GM18907 (cell line): ENCODE data around the gene BMX.

Experiments
- ATAC-seq: cut with Tn5 transposase; IDR thresholded peaks from one replicate; pipeline ENCODE4 v1.9.1; 2021; ENCODE audit warnings: mild to moderate bottlenecking, moderate library complexity; ENCODE audit not compliant: unreplicated experiment

Gene BMX

DNA sequence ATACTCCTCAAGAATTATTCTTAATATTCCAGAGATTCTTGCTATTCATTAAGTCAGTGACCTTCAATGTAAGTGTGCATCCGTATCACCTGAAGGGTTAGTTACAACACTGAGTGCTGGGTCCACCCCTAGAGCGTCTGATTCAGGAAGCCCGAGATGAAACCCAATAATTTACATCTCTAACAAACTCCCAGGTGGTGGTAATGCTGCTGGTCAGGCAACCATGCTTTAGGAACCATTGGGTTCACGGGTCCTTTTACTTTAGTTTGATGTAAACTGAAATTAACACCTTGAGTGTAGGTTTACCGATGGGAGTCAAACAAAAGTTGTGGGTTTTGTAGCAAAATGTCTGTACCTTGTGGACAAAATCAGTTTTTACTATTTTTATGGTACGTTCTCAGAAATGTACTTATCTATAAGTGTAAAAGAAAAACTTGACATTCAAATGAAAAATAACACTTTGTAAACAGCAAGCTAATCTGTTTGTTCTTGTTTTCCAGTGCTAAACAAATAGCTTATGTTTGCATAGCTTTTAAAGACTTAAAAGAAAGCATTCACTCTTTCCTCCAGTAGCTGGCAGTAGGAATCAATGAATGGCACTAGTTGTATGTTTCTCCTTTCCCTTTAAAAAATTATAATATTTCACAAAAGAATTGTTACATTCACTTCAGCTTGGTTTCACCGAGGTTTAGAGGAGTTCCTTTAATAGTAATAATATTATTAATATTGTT lies 67.4 kb downstream of the BMX start:
- no peak for ATAC-seq

DNA sequence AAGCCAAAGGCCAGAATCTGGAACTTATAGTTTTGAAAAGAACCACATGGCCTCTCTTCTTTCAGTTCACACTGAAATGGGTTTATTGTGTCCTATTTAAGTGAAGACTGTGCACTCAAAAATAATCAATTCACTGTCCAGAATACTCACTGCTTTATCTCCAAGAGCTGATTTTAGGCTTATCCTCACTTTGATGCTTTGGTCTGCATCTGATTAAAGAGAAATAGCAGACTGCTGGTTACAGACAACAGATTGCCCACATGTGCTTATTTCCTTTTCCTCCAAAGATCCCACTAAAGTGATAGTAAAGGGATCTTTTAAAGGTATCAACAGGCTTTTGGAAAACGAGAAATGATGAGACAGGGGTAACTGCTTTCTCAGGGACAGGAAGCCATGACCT lies 69.5 kb downstream of the BMX start:
- no peak for ATAC-seq

DNA sequence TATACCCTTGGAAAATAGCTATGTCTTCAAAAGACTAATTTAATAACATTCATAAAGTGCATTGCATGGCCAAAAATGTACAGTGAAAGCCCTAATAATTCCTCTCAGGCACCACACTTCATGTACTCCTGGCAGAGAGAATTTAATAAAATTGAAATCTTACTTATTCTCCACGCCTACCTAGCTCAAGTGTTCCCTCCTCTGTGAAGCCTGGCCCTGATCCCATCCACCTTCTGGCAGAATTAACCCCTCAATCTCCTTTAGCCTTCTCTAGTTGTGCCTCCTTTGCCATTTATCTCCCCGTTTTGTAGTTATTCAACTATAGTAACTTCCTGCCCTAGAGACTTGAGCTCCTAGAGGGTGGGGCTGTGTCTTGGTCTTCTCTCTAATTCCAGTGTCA lies 73.4 kb downstream of the BMX start:
- ATAC-seq: no peak

DNA sequence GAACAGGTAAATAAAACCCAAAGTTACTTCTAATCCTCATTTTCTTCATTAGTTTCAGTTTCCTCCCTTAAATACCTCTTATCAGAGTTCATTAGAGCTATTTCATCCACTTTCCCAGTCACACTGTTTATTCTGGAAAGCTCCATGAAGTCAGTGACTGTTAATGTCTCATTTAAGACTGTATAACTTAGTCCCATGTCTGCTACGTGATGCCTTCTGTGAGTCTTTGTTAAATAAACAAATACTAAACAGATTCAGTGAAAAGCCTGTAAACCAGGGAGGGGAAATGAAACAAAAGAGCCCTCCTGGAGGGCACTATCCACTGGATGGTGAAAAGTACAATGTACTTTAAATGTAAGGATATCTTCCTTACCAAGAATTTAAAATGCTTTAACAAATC lies 75.4 kb downstream of the BMX start:
- no peak for ATAC-seq

DNA sequence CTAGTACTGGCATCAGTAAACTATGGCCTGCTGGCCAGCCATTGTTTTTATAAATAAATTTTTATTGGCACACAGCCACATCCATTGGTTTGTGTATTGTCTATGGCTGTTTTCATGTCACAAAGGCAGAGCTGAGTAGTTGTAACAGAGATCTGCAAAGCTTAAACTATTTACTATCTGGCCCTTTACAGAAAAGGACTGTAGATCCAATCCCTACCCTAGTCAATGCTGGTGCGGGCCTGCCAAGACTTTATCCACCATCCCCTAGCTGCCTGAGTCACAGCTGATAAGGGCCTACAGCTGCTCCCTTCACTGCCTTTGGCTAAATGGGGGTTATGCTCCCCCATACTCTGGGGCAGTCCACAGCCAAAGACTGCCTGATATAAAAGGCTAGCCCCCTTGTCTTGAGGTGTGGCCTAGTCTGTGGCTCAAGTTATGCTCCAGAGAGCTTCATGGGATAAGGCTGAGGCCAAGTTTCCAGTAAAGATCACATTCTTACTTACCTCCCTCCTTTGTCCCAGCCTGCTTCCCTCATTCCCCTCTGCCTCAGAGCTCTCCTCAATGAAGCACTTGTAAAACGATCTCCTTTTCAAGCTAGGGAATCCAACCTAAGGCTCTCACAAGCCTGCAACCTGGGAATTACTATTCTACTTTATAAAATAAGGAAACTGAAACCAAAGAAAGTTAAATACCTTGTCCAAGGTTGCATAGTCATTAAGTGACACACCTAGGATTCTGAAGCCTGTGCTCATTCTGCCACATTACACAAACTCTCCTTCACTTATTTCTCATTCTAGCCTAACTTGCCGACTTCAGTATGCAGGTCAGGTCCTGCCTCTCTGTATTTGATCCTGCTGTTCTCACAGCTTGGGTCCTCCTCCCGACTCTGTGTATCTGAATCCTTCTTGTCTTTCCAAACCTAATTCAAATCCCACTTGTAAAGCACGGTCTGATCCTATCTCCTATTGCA lies 79.5 kb downstream of the BMX start:
- ATAC-seq: no peak

DNA sequence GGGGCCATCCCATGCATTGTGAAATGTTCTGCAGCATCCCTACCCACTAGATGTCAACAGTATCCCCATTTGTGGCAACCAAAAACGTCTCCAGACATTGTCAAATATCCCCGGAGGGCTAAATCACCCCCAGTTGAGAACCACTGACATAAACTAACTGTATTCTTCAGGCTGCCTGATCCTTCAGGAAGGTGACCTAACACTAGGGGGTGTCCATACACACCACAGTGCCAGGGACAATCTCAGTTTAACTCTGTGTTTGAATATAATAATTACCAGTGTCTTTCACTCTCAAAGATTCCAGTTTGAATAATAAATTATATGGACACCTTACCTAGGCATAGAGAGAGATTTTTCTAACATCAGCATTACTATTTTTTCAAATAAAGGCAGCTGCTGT lies 93.8 kb downstream of the BMX start:
- no peak for ATAC-seq

DNA sequence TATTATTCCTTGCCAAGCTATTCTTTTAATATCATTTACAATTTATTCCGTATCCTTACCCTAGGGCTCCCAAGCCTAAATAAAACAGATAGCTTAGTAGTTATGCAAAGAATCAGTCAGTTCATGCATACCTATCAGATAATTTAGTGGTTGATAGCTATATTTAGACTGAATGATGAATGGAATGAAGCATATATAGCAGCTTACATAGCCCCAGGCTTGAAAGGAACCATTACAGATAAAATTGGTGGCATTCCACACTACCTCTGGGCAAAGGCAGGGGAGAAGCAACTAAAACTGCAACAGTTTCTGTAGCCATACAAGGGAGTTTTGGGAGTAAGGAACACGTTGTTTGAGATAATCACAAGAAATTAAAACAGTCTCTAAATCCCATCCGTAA lies 97.4 kb downstream of the BMX start:
- no peak for ATAC-seq

DNA sequence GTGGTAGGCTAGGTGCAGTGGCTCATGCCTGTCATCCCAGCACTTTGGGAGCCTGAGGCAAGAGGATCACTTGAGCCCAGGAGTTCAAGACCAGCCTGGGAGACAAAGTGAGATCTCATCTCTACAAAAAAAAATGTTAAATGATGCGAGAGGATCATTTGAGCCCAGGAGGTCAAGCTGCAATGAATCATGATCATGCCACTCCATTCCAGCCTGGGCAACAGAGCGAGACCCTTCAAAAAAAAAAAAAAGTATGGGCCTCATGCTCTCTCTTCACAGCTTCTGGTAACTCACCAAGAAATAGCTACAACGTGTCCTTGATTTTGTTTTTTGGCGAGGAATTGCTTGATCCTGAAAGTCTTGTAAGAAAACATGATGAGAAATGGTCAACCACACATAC lies 98.9 kb downstream of the BMX start:
- no peak for ATAC-seq

DNA sequence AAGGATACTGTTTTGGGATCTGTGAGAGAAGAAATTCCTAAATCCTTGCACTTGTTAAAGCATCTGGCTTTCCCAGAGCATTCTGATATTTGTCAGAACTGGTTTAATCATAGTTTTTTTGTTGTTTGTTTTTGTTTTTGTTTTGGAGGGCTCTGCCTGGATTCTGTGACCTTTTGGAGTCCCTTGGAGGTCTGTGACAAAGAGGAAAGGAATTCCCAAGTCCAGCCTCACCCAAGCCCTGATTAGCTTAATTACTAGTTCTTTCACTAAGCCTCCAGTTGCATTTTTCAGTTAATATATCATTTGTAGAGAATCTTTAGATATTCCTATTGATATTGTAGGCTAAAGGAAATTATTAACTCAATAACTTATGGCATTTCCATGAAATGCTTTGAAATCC lies 99.4 kb downstream of the BMX start:
- ATAC-seq: no peak

DNA sequence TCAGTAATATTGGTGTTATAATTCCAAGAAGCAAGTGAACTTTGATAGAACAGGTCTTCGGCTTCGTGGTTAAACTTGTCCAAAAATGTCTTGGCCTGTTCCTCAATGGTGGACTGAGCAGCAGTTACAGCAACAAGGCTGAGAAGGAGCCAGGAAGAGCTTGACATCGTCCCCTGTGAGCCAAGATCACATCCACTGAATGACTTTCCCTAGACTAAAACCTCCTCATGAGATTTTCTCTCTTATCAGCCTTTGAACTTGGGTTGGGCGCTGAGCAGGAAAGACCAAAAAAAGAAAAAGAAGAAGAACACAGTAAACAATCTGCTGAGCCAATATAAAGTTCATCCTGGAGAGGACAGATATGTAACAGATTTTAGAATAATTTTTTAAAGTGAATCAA lies 100.1 kb downstream of the BMX start, which contains the start of gene ACE2:
TSS of gene ACE2 (minus strand) at position 216 of the 400 bp plus-strand sequence. CDS start at position 167, 49 bp downstream.
- ATAC-seq: no peak

DNA sequence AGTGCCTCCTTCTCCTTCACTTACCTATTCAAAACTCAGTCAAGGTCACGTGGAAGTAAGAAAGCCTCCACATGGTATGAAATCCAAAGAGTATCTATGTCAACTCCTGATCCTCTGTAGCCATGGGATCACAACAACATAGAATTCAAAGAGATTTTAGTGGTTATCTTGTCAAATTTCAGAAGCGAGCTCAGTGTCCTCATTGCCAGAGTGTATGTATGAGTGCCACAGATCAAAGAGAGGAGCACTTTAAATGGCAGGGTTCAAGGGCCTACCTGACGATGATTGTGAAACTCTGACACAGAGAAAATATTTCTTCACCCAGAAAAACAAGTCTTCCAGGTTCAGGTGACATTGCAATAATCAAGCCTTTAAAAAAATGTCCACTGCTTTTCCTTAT lies 101.3 kb downstream of the BMX start:
- no peak for ATAC-seq

DNA sequence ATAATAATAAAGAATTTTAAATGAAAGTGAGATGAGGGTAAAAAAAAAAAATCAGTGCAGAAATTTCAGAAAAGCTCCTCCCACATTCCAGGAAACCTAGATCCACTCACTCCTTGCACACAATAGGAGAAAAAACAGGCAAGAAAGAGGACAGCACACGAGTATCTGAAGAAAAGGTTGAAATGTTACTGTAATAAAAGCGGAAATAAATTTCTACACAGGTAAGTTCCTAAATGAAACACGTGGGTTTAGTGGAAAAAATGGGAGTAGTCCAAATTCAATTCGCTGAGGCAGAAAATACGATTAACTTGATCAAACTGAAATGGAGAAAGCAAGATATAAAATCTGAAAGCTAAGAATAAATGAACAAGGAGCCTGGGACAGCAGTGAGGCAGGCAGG lies 102.2 kb downstream of the BMX start:
- no peak for ATAC-seq

DNA sequence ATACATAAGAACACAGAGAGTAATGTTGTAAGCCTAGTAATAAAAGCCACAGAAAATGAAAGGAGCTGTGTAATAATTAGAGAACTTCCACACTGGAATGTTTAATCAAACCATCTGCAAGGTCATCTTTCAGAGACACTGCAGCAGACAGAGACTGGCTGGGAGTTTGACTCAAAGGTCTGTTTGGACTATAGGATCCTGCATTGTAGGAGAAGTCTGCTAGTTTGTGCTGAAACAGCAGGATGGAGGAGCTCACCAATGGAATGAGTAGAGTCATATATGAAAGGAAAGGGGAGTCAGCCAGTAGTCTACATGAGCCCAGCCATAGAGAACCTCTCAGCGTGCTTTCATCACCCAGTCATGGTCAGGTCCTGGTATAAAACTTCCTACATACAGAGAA lies 104.6 kb downstream of the BMX start:
- ATAC-seq: no peak
